ENCODE data around the gene HLA-DOA.

HLA-DOA gene

GRCh38 chr6:32962213-32962826, 47.1 kb downstream of the HLA-DOA start:
- DNase-seq, result no peak

- no peak for DNase-seq
Measured at GRCh38 chr6:32960563-32960962, 48.8 kb downstream of the HLA-DOA start.

- DNase-seq, result no peak
Measured at GRCh38 chr6:32956176-32956575, 53.2 kb downstream of the HLA-DOA start.

- DNase-seq, result peak; percentile 27 to 66
Measured at GRCh38 chr6:32954986-32955802, 54.2 kb downstream of the HLA-DOA start.

GRCh38 chr6:32954267-32954666, 55.1 kb downstream of the HLA-DOA start:
- no peak for DNase-seq

Data from CD4-positive, alpha-beta T cell treated with Interleukin-4 for 1 hour (primary cell).